Hematopoietic multipotent progenitor cell treated with erythropoietin and hydrocortisone succinate and interleukin-3 and kit ligand, for 4 days (in vitro differentiated cells): ENCODE results near the gene SARNP.

Experiments used
- DNase-seq: peaks from one replicate; pipeline ENCODE4 v3.0.0-alpha.2; 2015

SARNP gene

GRCh38 chr12:55739025-55739378 is 78.5 kb downstream of the SARNP start:
- no peak for DNase-seq

GRCh38 chr12:55738123-55739024 is 79.2 kb downstream of the SARNP start:
- peak; percentile 97 for DNase-seq

- peak; percentile 56 for DNase-seq
Measured at GRCh38 chr12:55737581-55738122, 79.9 kb downstream of the SARNP start.

GRCh38 chr12:55736780-55737580 is 80.5 kb downstream of the SARNP start:
- peak; percentile 88 for DNase-seq

- no peak for DNase-seq
Measured at GRCh38 chr12:55736076-55736475, 81.4 kb downstream of the SARNP start.

- DNase-seq, result no peak
Measured at GRCh38 chr12:55734595-55734994, 82.9 kb downstream of the SARNP start.

- no peak for DNase-seq
Measured at GRCh38 chr12:55733858-55734257, 83.7 kb downstream of the SARNP start.

- DNase-seq, result no peak
Measured at GRCh38 chr12:55733021-55733555, 84.4 kb downstream of the SARNP start.

GRCh38 chr12:55732288-55732687 is 85.2 kb downstream of the SARNP start:
- DNase-seq, result no peak

GRCh38 chr12:55729819-55730818 is 87.4 kb downstream of the SARNP start:
- peak; percentile 90 for DNase-seq

- peak; percentile 95 for DNase-seq
Measured at GRCh38 chr12:55728939-55729818, 88.3 kb downstream of the SARNP start, which contains the start of gene CD63. CD63 (minus strand) TSS chr12:55729009; CDS start chr12:55728341, 668 bp downstream.

GRCh38 chr12:55728186-55728938 is 89.2 kb downstream of the SARNP start:
- DNase-seq, result peak; percentile 77

- peak; percentile 80 for DNase-seq
Measured at GRCh38 chr12:55727643-55728185, 89.8 kb downstream of the SARNP start.

- no peak for DNase-seq
Measured at GRCh38 chr12:55726971-55727370, 90.6 kb downstream of the SARNP start.

GRCh38 chr12:55725556-55725955 is 92.0 kb downstream of the SARNP start:
- DNase-seq, result no peak

GRCh38 chr12:55724940-55725309 is 92.6 kb downstream of the SARNP start:
- no peak for DNase-seq

- peak; percentile 93 for DNase-seq
Measured at GRCh38 chr12:55724226-55724939, 93.1 kb downstream of the SARNP start.

GRCh38 chr12:55723516-55724225 is 93.9 kb downstream of the SARNP start:
- no peak for DNase-seq

GRCh38 chr12:55722948-55723347 is 94.6 kb downstream of the SARNP start:
- DNase-seq, result no peak
